CD4-positive, alpha-beta T cell treated with Interleukin-6 at 100 ng/mL for 8 hours (primary cell): ENCODE data around the gene HS6ST1.
"Not testable (repeated sequence)": the region's sequence is repeated elsewhere in the genome, so short reads cannot be mapped to it uniquely, and the experiment has no call there.

ENCODE experiments used
- DNase-seq: peaks from one replicate; pipeline ENCODE4 v3.0.0-alpha.2; 2020; ENCODE audit warnings: mixed read lengths, low spot score

The HS6ST1 gene

GRCh38 chr2:128280901-128281321 is 37.8 kb downstream of the HS6ST1 start:
- no peak for DNase-seq

GRCh38 chr2:128280158-128280871 is 38.4 kb downstream of the HS6ST1 start:
- DNase-seq = no peak

GRCh38 chr2:128279786-128280157 is 38.9 kb downstream of the HS6ST1 start:
- DNase-seq = no peak

DNA sequence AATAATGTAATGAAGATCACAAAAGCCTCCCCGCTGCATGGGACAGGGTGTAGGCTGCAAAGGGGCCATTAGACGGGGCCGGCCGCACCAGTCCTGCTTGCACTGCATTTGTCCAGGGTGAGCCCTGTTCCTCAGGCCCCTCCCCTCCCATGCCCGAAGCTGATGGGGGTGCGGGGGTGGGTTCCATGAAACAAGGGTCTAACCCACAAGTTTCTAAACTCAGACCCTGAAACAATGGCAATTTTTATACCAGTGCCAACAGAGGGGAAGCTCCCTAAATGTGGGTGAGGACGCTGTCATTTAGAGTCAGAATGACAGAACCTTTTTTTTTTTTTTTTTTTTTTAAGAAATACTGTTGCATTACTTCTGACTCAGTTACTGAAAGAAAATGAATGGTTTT is 39.7 kb downstream of the HS6ST1 start:
- no peak for DNase-seq

GRCh38 chr2:128277961-128278681 is 40.5 kb downstream of the HS6ST1 start:
- DNase-seq = no peak

GRCh38 chr2:128276878-128277675 is 41.6 kb downstream of the HS6ST1 start:
- no peak for DNase-seq

DNA sequence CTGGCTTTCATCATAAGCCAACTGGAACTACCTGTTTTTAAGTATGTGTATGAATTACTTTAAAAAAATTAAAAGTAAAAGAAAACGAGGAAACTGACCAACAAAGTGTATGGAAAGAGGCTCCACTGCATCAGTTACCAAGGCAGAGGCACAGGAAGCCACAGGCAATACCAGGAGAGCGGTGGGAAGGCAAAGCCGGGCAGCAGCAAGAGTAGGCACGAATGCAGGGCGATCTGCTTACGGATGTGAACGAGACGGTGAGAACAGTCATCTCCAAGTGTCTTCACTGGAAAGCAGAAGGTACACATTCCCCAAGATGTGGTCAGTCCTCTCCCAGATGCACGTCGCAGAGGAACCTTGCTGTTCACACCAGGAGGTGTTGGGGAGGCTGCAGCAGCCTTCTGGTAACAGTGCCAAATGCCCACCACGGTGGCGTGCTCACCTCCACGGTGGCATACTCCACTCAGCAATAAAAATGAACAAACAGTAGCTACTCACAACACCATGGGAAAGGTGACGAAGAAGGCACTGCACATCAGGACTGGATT is 43.1 kb downstream of the HS6ST1 start:
- DNase-seq = no peak

GRCh38 chr2:128274218-128274617 is 44.5 kb downstream of the HS6ST1 start:
- DNase-seq = no peak

GRCh38 chr2:128273469-128274081 is 45.1 kb downstream of the HS6ST1 start:
- DNase-seq = no peak

GRCh38 chr2:128272601-128273468 is 45.8 kb downstream of the HS6ST1 start:
- no peak for DNase-seq

DNA sequence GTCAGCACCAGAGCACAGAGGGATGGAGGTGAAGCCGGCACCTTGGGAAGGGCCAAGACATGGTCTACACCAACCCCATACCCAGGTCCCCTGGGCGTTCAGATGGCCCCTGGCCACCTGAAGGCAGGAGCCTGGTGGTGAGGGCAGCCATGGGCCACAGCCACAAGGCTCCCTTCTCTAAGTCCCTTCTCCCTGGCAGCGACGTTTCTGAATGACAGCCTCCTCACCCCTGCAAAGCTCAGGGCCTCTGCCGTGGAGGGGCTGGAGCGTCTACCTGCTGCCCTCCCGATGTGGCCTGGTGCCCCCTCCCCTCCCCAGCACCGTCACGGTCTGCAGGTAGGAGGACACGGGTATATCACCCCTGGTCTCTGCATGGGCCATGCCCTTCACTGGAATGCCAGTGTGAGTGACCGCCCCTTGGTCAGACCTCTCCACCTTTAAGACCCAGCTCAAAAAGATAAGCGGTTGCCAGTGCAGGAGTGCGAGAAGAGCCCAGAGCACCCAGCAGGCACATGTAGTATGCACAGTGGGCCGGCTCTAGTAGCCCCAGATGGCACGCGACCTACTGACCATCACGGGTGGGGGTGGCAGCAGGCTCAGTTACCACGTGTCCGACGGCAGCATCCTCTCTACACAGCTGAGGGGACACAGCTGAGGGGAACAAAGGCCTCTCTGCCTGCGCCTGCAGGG is 46.6 kb downstream of the HS6ST1 start:
- DNase-seq = no peak

GRCh38 chr2:128271597-128271910 is 47.1 kb downstream of the HS6ST1 start:
- no peak for DNase-seq

GRCh38 chr2:128270672-128271596 is 47.7 kb downstream of the HS6ST1 start:
- DNase-seq = no peak

- DNase-seq = no peak
Measured at GRCh38 chr2:128269990-128270671, 48.5 kb downstream of the HS6ST1 start.

DNA sequence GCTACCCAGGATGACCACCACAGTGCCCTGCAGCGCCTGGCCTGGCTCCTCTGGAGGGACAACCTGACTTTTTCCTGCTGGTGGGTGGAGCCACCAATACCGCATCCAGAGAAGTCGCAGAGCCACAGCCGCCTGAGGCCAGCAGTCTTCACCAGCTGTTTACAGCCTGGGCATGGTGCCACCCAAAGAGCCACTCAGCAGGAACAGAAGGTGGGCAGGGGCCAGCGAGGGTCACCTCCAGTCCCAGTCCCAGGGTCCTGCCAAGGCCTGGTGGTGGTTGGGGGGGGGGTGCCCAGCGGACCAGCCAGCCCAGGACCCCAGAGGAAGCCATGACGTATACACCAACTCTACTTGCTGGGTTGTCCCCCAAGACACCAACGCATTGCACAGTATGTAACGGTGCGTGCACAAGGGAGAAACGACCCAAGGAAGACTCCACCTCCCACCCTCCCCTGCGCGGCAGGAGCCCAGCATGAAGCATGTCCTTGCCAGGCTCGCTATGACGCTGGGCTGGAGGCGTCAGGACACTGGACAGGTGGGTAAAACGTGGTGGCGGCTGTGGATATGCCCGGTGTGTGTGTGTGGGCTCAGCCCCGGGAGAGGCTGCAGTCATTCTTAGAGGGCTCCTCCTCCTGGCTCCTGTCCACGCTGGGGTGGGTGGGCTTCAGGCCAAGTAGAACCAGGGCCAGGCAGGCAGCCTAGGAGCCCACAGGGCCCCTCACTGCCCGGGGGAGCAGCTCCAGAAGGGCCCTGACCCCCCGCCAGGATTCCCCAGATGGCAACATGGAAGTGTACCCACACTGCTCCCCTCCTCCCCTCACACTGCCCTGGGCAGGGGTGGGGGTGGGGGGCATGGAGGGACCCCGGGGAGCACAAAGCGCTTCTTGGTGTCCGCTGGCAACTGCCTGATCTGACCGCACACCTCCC is 49.3 kb downstream of the HS6ST1 start:
- DNase-seq = no peak

- not testable (repeated sequence) for DNase-seq
Measured at GRCh38 chr2:128268611-128269010, 50.1 kb downstream of the HS6ST1 start.

GRCh38 chr2:128268145-128268544 is 50.5 kb downstream of the HS6ST1 start:
- DNase-seq = not testable (repeated sequence)

DNA sequence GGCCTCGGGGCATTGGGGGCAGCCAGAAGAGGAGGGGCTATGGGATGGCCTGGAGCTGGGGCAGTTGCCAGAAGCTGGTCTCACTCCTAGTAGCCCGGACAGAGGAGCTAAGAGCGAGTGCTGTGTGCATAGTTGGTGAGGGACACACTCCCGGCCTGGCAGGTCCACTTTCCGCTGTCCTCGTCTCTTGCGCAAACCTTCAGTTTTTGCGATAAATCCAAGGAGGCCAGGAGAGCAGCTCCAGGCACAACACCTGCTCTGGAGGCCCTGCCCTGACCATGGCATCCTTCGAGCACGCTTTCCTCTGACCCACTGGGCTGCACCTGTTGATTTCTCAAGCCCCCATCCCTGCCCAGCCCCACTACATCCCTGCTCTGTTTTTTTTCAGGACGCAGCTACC is 51.0 kb downstream of the HS6ST1 start:
- not testable (repeated sequence) for DNase-seq
